ENCODE data around the gene CAMK2N1.

Gene CAMK2N1

GRCh38 chr1:20487236-20487590 lies 1.2 kb upstream of the CAMK2N1 start:
- H3K36me3 ChIP-seq (ENCODE audit: control insufficient read depth in 1 of 2, insufficient read depth in 2 of 2, low read length in 2 of 2) = no peaks in the 10 kb centered on the region
- no CpG with 5 or more reads among the region's 4 CpGs for WGBS (ENCODE audit: extremely low coverage, insufficient coverage, insufficient read length)
- no peak overlapping the region for H3K4me3 ChIP-seq (ENCODE audit: low read depth, low read length)

GRCh38 chr1:20486457-20487235 lies 636 bp upstream of the CAMK2N1 start:
- Histone ChIP-seq H3K4me1 (ENCODE audit: control insufficient read depth in 1 of 2, insufficient read depth in 2 of 2, low read length in 2 of 2) (peaks cover 7 to 8% of the 10 kb centered on the region in 2 experiments), H2BK120ac (ENCODE audit: insufficient read depth, low read length, poor library complexity) (peak overlapping the region; percentile 52), H4K12ac (ENCODE audit: low read depth, low read length) (peak overlapping the region; percentile 52), H3K9ac (ENCODE audit: low read length) (no peak overlapping the region), H3K23ac (ENCODE audit: low read length) (no peak overlapping the region), H3K79me1 (ENCODE audit: low read length) (peaks cover 16% of the 10 kb centered on the region), H3K4ac (ENCODE audit: low read depth, low read length) (peak overlapping the region; percentile 19), H3K79me2 (ENCODE audit: control insufficient read depth, insufficient read depth, low read length, poor library complexity) (peaks cover 14% of the 10 kb centered on the region), H3K14ac (ENCODE audit: low read length) (peak overlapping the region; percentile 50), H2BK5ac (ENCODE audit: low read depth, low read length, poor library complexity) (no peak overlapping the region), H2AK5ac (ENCODE audit: low read length) (peak overlapping the region; percentile 26), H3K18ac (ENCODE audit: low read length) (peak overlapping the region; percentile 67), H4K91ac (ENCODE audit: low read depth, low read length) (peak overlapping the region; percentile 77), H3K27me3 (ENCODE audit: insufficient read depth, low read length) (peaks cover 6% of the 10 kb centered on the region), H2BK12ac (ENCODE audit: low read length) (no peak overlapping the region), H3K4me3 (ENCODE audit: low read depth, low read length) (peak overlapping the region; percentile 66), H4K8ac (ENCODE audit: low read depth, low read length) (peak overlapping the region; percentile 77), H2AFZ (ENCODE audit: insufficient read depth, low read length, poor library complexity) (peak overlapping the region; percentile 56), H3K4me2 (ENCODE audit: low read length) (peak overlapping the region; percentile 65), H3K36me3 (ENCODE audit: control insufficient read depth in 1 of 2, insufficient read depth in 2 of 2, low read length in 2 of 2) (no peaks in the 10 kb centered on the region), H3K27ac (ENCODE audit: low read depth, low read length) (no peak overlapping the region), H3K9me3 (ENCODE audit: insufficient read depth, low read depth, low read length) (no peaks in the 10 kb centered on the region)
- WGBS (ENCODE audit: extremely low coverage, insufficient coverage, insufficient read length) = no CpG with 5 or more reads among the region's 51 CpGs
- DNase-seq = peak; percentile 59 to 64

More at GRCh38 chr1:20487236-20487590, 1.2 kb upstream of the CAMK2N1 start:
- Histone ChIP-seq H2AK5ac (ENCODE audit: low read length) (no peak overlapping the region), H3K27ac (ENCODE audit: low read depth, low read length) (no peak overlapping the region), H3K18ac (ENCODE audit: low read length) (no peak overlapping the region), H3K4me2 (ENCODE audit: low read length) (no peak overlapping the region), H2AFZ (ENCODE audit: insufficient read depth, low read length, poor library complexity) (no peak overlapping the region), H3K4ac (ENCODE audit: low read depth, low read length) (no peak overlapping the region), H3K27me3 (ENCODE audit: insufficient read depth, low read length) (peaks cover 6% of the 10 kb centered on the region), H4K8ac (ENCODE audit: low read depth, low read length) (no peak overlapping the region), H2BK12ac (ENCODE audit: low read length) (no peak overlapping the region), H4K91ac (ENCODE audit: low read depth, low read length) (no peak overlapping the region), H3K4me1 (ENCODE audit: control insufficient read depth in 1 of 2, insufficient read depth in 2 of 2, low read length in 2 of 2) (peaks cover 7 to 8% of the 10 kb centered on the region in 2 experiments), H2BK120ac (ENCODE audit: insufficient read depth, low read length, poor library complexity) (no peak overlapping the region), H3K9ac (ENCODE audit: low read length) (no peak overlapping the region), H3K79me1 (ENCODE audit: low read length) (peaks cover 16% of the 10 kb centered on the region), H2BK5ac (ENCODE audit: low read depth, low read length, poor library complexity) (no peak overlapping the region), H3K14ac (ENCODE audit: low read length) (no peak overlapping the region), H3K9me3 (ENCODE audit: insufficient read depth, low read depth, low read length) (no peaks in the 10 kb centered on the region), H3K79me2 (ENCODE audit: control insufficient read depth, insufficient read depth, low read length, poor library complexity) (peaks cover 14% of the 10 kb centered on the region), H4K12ac (ENCODE audit: low read depth, low read length) (no peak overlapping the region), H3K23ac (ENCODE audit: low read length) (no peak overlapping the region)
- no peak for DNase-seq

GRCh38 chr1:20484519-20485462 lies 1.2 kb downstream of the CAMK2N1 start:
- no CpG with 5 or more reads among the region's 89 CpGs for WGBS (ENCODE audit: extremely low coverage, insufficient coverage, insufficient read length)
- peak overlapping the region; percentile 59 for H4K8ac ChIP-seq (ENCODE audit: low read depth, low read length)
- H3K27ac ChIP-seq (ENCODE audit: low read depth, low read length) = peak overlapping the region; percentile 6
- peaks cover 14% of the 10 kb centered on the region for H3K79me2 ChIP-seq (ENCODE audit: control insufficient read depth, insufficient read depth, low read length, poor library complexity)
- H3K4me3 ChIP-seq (ENCODE audit: low read depth, low read length) = peak overlapping the region; percentile 67
- peak overlapping the region; percentile 65 for H3K18ac ChIP-seq (ENCODE audit: low read length)
- DNase-seq = peak in 1 of 2 donors; percentile 39
- H3K9ac ChIP-seq (ENCODE audit: low read length) = peak overlapping the region; percentile 24
- peak overlapping the region; percentile 24 for H3K4ac ChIP-seq (ENCODE audit: low read depth, low read length)
- peak overlapping the region; percentile 38 for H3K14ac ChIP-seq (ENCODE audit: low read length)
- H2BK120ac ChIP-seq (ENCODE audit: insufficient read depth, low read length, poor library complexity) = peak overlapping the region; percentile 10
- H4K91ac ChIP-seq (ENCODE audit: low read depth, low read length) = peak overlapping the region; percentile 65
- no peak overlapping the region for H2AK5ac ChIP-seq (ENCODE audit: low read length)
- no peaks in the 10 kb centered on the region for H3K9me3 ChIP-seq (ENCODE audit: insufficient read depth, low read depth, low read length)
- H3K79me1 ChIP-seq (ENCODE audit: low read length) = peaks cover 16% of the 10 kb centered on the region
- peaks cover 7 to 14% of the 10 kb centered on the region in 2 experiments for H3K4me1 ChIP-seq (ENCODE audit: control insufficient read depth in 1 of 2, insufficient read depth in 2 of 2, low read length in 2 of 2)
- peaks cover 6% of the 10 kb centered on the region for H3K27me3 ChIP-seq (ENCODE audit: insufficient read depth, low read length)
- no peak overlapping the region for H2BK5ac ChIP-seq (ENCODE audit: low read depth, low read length, poor library complexity)
- H4K12ac ChIP-seq (ENCODE audit: low read depth, low read length) = peak overlapping the region; percentile 64
- no peak overlapping the region for H2BK12ac ChIP-seq (ENCODE audit: low read length)
- H3K23ac ChIP-seq (ENCODE audit: low read length) = no peak overlapping the region
- peak overlapping the region; percentile 65 for H3K4me2 ChIP-seq (ENCODE audit: low read length)
- H2AFZ ChIP-seq (ENCODE audit: insufficient read depth, low read length, poor library complexity) = peak overlapping the region; percentile 52
- H3K36me3 ChIP-seq (ENCODE audit: control insufficient read depth in 1 of 2, insufficient read depth in 2 of 2, low read length in 2 of 2) = no peaks in the 10 kb centered on the region

GRCh38 chr1:20483833-20484518 lies 2.0 kb downstream of the CAMK2N1 start:
- peak overlapping the region; percentile 32 for H3K4ac ChIP-seq (ENCODE audit: low read depth, low read length)
- no peaks in the 10 kb centered on the region for H3K9me3 ChIP-seq (ENCODE audit: insufficient read depth, low read depth, low read length)
- peak overlapping the region; percentile 45 for H3K14ac ChIP-seq (ENCODE audit: low read length)
- peak overlapping the region; percentile 52 for H2AFZ ChIP-seq (ENCODE audit: insufficient read depth, low read length, poor library complexity)
- H3K36me3 ChIP-seq (ENCODE audit: control insufficient read depth in 1 of 2, insufficient read depth in 2 of 2, low read length in 2 of 2) = no peaks in the 10 kb centered on the region
- peak overlapping the region; percentile 56 for H4K8ac ChIP-seq (ENCODE audit: low read depth, low read length)
- peak overlapping the region; percentile 41 for H4K91ac ChIP-seq (ENCODE audit: low read depth, low read length)
- H3K23ac ChIP-seq (ENCODE audit: low read length) = no peak overlapping the region
- H2BK5ac ChIP-seq (ENCODE audit: low read depth, low read length, poor library complexity) = no peak overlapping the region
- H4K12ac ChIP-seq (ENCODE audit: low read depth, low read length) = no peak overlapping the region
- peak overlapping the region; percentile 65 for H3K4me2 ChIP-seq (ENCODE audit: low read length)
- H3K27me3 ChIP-seq (ENCODE audit: insufficient read depth, low read length) = peaks cover 6% of the 10 kb centered on the region
- no peak overlapping the region for H2BK12ac ChIP-seq (ENCODE audit: low read length)
- peak overlapping the region; percentile 67 for H3K4me3 ChIP-seq (ENCODE audit: low read depth, low read length)
- H2AK5ac ChIP-seq (ENCODE audit: low read length) = no peak overlapping the region
- no peak overlapping the region for H3K9ac ChIP-seq (ENCODE audit: low read length)
- H2BK120ac ChIP-seq (ENCODE audit: insufficient read depth, low read length, poor library complexity) = no peak overlapping the region
- peaks cover 16% of the 10 kb centered on the region for H3K79me1 ChIP-seq (ENCODE audit: low read length)
- peak in 1 of 2 donors; percentile 61 for DNase-seq
- no peak overlapping the region for H3K27ac ChIP-seq (ENCODE audit: low read depth, low read length)
- peaks cover 7 to 14% of the 10 kb centered on the region in 2 experiments for H3K4me1 ChIP-seq (ENCODE audit: control insufficient read depth in 1 of 2, insufficient read depth in 2 of 2, low read length in 2 of 2)
- WGBS (ENCODE audit: extremely low coverage, insufficient coverage, insufficient read length) = no CpG with 5 or more reads among the region's 58 CpGs
- H3K79me2 ChIP-seq (ENCODE audit: control insufficient read depth, insufficient read depth, low read length, poor library complexity) = peaks cover 14% of the 10 kb centered on the region
- H3K18ac ChIP-seq (ENCODE audit: low read length) = peak overlapping the region; percentile 65

Data from trophoblast cell (in vitro differentiated cells and primary cell).